HuH-7 (cell line): ENCODE data around the gene NOTCH2.
A peak's percentile ranks its signal among the peaks of the same experiment; 100 is the strongest.

Source experiments
- DNase-seq: peaks from one replicate; pipeline ENCODE4 v3.0.0; 2011; ENCODE audit warnings: low spot score

NOTCH2 gene

GRCh38 chr1:119906927-119907652 lies 162.4 kb downstream of the NOTCH2 start:
- DNase-seq: no peak

DNA sequence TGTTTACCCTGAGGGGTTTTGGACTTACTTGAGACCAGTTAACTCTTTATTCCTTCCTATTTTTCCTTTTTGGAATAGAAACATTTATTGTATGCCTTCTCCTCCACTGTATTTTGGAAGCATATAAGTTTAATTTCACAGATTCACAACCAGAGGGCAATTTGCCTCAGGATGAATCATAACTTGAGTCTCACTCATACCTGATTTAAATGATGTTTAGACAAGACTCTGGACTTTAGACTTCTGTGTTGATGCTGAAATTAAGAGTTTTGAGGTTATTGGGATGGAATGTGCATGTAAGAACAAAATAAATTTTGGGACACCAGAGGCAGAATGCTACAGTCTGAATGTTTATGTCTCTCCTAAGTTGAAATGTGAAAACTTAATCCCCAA lies 166.0 kb downstream of the NOTCH2 start:
- no peak for DNase-seq

- no peak for DNase-seq
Measured at GRCh38 chr1:119902775-119903442, 166.6 kb downstream of the NOTCH2 start.

DNA sequence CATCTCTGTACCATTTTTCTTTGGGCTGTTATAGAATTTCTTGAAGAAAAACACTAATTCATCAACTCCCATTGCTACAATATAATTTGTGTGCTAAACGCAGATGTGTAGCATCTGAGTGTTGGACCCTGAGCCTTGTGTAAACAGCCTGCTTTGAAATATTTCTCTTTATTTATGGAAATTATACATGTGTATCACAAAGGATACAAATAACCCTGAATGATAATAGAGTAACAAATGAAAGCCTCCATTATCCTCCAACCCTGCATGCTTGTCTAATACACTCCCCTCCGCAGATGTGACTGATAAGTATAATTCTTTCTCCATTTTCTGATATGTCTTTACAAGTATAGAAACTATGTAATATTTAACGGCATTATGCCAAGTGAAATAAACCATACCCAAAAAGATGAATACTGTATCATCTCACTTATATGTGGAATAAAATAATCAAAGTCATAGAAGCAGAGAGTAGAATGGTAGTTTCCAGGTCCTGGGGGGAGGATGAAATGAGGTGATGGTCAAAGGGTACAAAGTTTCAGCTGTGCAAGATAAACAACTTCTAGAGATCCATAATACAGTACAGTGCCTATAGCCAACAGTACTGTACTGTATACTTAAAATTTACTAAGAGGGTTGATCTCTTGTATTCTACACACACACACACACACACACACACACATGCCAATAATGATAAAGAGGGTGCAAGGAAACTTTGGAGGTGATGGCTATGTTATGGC lies 170.3 kb downstream of the NOTCH2 start:
- no peak for DNase-seq

DNA sequence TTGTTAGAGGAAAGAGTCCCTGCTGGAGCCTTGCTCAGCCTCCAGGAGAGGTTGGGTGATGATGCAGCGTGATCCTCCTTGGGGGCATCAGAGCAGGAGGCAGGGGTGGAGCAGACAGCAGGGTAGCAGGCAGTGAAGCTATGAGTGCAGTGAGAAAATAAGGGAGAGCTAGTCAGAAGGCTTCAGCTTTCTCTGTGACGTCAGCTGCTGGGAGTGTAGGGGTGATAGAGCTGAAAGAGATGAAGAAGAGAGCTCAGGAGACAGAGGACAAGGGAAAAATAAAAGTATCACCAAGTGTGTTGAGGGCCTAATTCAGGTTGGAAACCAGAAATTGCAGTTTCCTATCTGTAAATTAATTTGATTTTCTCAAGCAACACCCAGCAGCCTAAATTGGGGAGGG lies 170.9 kb downstream of the NOTCH2 start:
- DNase-seq: no peak

GRCh38 chr1:119896303-119896702 lies 173.2 kb downstream of the NOTCH2 start, which contains the start of gene ADAM30:
TSS of gene ADAM30 (minus strand) at chr1:119896515. CDS start at chr1:119896336, 179 bp downstream.
- no peak for DNase-seq

GRCh38 chr1:119895102-119895501 lies 174.4 kb downstream of the NOTCH2 start:
- DNase-seq: no peak

GRCh38 chr1:119893827-119894700 lies 175.4 kb downstream of the NOTCH2 start:
- DNase-seq: no peak

DNA sequence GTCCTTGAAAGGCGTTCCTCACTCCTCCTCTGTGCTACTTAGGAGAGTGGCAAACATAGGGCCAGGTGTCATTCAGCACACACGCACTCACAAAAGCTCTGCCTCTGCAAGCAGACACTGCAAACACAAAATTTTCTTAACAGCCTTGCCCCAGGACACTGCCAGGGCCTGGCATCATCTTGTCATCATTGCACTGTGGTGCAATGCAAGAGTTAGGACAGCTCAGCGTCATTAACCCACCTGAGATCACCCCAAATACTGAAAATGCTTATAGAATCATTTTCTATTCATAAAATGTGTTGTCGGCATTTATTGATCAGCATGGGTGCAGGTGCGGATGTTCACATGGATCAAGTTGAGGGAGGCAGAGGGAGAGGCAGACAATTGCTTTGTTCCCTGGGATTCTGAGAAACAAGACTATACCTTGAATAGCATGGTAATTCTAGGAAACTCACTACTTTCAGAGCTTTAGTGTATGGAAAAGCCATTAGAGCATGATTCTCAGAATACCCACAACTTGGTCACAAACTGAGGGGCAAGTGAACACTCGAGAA lies 176.1 kb downstream of the NOTCH2 start:
- no peak for DNase-seq

- no peak for DNase-seq
Measured at GRCh38 chr1:119891386-119891785, 178.1 kb downstream of the NOTCH2 start.

DNA sequence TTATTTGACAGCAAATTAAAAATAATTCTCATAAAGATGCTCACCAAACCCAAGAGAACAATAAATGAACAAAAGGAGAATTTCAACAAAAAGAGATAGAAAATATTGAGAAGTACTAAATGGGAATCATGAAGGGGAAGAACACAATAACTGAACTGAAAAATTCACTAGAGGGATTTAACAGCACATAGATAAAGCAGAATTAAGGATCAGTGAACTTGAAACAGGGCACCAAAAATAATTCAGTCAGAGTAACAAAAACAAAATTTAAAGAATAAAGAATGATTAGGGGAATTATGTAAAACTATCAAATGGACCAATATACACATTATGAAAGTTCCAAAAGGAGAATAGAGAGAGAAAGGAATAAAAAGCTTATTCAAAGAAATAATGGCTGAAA lies 181.0 kb downstream of the NOTCH2 start:
- no peak for DNase-seq

GRCh38 chr1:119887427-119887826 lies 182.0 kb downstream of the NOTCH2 start:
- no peak for DNase-seq

DNA sequence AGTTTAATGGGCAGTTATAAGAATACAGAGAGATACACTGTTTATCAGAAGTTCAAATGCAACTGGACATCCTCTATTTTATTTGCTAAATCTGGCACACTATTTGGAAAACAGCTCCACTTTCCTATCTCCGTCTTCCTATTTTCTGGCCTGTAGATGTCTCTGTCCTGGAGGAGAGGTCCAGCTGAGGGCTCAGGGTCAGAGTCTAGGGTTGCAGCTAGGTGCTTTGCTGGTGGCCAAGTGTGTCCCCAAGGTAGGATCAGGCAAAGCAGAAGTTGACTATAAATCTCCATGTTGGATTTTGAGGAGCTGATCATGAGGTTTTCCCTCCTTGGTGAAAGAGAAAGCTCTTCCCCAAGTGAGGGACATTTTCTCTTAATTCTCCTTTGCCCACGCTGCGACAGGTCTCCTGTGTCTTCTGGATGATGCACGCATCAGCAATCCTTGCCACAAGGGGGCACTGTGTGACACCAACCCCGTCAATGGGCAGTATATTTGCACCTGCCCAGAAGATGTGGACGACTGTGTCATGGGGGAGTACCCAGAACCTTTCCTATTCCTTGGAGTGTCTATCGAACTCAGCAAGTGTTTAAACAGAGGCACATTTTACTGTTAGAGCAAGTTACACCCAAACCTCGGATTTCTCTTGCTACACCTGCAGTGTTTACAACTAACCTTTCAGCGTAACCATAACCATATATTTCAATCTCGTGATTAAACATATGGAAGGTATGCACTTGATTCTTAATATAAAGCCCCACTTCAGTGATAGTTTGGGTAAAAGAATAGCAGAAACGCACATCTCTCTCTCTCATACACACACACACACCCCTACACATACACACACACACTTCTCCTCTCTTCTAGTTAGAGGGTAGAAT lies 183.3 kb downstream of the NOTCH2 start:
- peak; percentile 52 for DNase-seq

GRCh38 chr1:119884711-119885110 lies 184.8 kb downstream of the NOTCH2 start:
- no peak for DNase-seq

DNA sequence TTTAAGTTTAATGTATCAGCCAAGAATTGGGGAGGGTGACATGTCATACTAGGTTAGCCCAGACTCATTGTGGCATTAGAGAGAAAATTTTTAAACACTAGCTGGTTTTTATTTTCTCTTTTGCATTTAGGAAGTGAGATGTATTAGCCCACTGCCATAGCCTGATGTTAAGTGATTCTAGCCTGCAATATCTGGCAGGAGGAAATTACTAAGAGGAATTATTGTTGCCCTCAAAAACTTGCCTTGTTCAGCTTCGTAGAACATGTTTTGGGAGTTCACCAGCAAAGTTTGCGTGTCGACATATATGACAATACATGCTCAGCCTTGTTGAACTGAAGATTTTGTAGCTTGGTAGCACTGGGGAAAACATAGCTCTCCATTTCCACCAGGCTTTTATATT lies 185.6 kb downstream of the NOTCH2 start:
- DNase-seq: no peak

DNA sequence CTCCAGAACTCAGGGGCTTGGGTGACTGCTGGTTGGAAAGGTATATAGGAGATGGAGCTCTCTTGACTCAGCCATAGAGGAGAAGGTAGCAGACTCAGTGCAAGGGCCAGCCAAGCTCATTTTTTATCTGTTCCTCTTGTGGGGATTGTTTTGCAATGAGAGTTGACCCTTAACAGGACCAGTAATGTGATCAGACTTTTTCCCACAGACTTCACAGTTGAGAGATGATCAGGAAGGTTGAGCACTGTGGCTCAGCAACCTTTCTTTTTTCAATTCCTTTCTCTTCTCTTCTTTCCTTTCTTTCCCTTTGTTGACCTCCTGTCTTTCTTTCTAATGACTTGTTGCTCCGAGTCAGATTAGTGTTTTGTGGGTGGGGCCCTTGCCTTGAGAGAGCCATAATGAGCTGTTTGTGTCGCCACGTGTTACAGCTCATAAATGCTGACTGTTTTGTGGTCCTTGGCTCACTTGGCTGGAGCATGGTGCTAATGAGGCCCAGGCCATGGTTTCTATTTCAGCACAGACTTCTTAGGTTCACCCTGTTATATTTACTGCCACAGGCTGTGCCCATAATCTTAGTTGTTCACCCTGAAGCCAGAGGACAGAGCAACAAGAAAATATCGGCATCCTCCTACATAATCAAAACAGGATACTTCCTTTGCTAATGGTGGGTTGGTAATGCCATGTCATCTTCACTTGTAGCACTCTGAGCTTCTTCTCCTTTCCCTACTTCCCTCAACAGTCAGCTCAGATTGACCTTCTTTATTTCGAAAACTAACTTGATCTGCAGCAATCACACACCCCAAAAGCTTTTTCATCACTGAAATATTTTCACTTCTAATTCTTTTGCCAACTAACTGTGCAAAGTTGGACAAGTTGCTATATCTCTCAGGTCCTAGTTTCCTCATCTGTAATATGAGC lies 187.1 kb downstream of the NOTCH2 start:
- DNase-seq: no peak

DNA sequence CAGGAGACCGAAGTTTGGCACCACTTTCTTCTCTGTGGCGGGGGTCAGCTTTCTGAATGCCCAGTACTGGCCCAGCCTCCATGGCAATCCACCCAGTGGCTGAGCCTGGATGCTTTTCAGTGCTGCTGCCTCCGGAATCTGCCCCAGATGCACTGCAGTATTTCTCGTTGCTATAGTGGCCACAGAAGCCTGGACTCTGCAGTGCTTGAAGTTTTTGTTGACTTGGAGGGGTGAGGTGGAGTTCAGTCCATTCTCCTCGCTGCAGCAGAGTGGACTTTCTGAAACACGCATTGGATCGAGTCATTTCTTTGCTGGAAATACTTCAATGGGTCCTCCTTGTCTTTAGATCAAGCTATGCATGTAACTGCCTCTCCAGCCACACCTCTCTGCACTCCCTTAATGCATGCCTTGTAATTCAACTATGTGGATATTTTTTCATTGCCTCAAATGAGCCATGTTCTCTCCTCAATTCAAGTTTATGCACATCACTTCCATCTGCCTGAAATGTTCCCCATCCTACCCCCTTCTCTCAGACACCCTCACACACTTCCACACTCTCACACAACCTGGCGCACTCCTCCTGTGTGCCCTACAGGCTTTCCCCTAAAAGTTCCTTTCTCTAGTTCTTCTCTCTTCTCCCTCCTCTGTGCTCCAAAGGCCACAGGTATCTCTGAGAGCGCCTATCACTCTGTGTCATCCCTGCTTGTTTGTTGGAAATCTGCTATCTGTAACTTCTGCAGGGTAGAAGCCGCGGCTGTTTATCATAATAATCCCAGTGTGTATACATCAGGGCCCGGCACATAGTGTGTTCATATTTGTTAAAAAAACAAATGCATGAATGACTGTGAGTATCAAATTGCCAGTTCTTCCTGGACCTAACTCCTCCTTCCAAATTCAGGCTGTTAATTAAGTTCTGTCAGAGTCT lies 189.7 kb downstream of the NOTCH2 start:
- DNase-seq: no peak

GRCh38 chr1:119878171-119878570 lies 191.3 kb downstream of the NOTCH2 start:
- DNase-seq: no peak
